ENCODE results near the gene ECE1.

ECE1 gene

GRCh38 chr1:21313203-21313885, 23.1 kb upstream of the ECE1 start:
- H3K9me2 ChIP-seq (ENCODE audit: low read depth, low read length) = no peaks in the 10 kb centered on the region
- peaks cover 11% of the 10 kb centered on the region for H3K4me1 ChIP-seq (ENCODE audit: insufficient read depth, low read length, severe bottlenecking)
- no peaks in the 10 kb centered on the region for H3K79me2 ChIP-seq (ENCODE audit: insufficient read depth, low read length)
- H3K27me3 ChIP-seq (ENCODE audit: insufficient read depth, low read length) = no peaks in the 10 kb centered on the region
- H3K4me2 ChIP-seq (ENCODE audit: low read length) = no peak overlapping the region
- H3K9me3 ChIP-seq (ENCODE audit: low read length) = no peaks in the 10 kb centered on the region
- no peak overlapping the region for H2AFZ ChIP-seq (ENCODE audit: low read length)
- no peaks in the 10 kb centered on the region for H3F3A ChIP-seq (ENCODE audit: insufficient read depth, low read length)
- H3K36me3 ChIP-seq (ENCODE audit: insufficient read depth, low read length) = no peaks in the 10 kb centered on the region
- H4K20me1 ChIP-seq (ENCODE audit: insufficient read depth, low read length) = no peaks in the 10 kb centered on the region
- no peak overlapping the region for H3K27ac ChIP-seq (ENCODE audit: low read depth, low read length, poor library complexity, severe bottlenecking)
- no peak for TF ChIP-seq EZH2 (IDR thresholded peaks at IDR 0.05; ENCODE audit: borderline replicate concordance, low read length)
- TF ChIP-seq CTCF (IDR thresholded peaks at IDR 0.05; ENCODE audit: low read length) = no peak
- H3K4me3 ChIP-seq (ENCODE audit: low read depth, low read length, poor library complexity, severe bottlenecking) = no peak overlapping the region
- H3K9ac ChIP-seq (ENCODE audit: low read length) = no peak overlapping the region

- no peaks in the 10 kb centered on the region for H4K20me1 ChIP-seq (ENCODE audit: insufficient read depth, low read length)
- TF ChIP-seq EZH2 (IDR thresholded peaks at IDR 0.05; ENCODE audit: borderline replicate concordance, low read length) (no peak), CTCF (IDR thresholded peaks at IDR 0.05; ENCODE audit: low read length) (no peak)
- no peaks in the 10 kb centered on the region for H3F3A ChIP-seq (ENCODE audit: insufficient read depth, low read length)
- H3K9me2 ChIP-seq (ENCODE audit: low read depth, low read length) = no peaks in the 10 kb centered on the region
- H3K79me2 ChIP-seq (ENCODE audit: insufficient read depth, low read length) = no peaks in the 10 kb centered on the region
- H3K4me1 ChIP-seq (ENCODE audit: insufficient read depth, low read length, severe bottlenecking) = peaks cover 13% of the 10 kb centered on the region
- H3K9ac ChIP-seq (ENCODE audit: low read length) = no peak overlapping the region
- H3K4me2 ChIP-seq (ENCODE audit: low read length) = no peak overlapping the region
- no peak overlapping the region for H3K4me3 ChIP-seq (ENCODE audit: low read depth, low read length, poor library complexity, severe bottlenecking)
- H3K9me3 ChIP-seq (ENCODE audit: low read length) = no peaks in the 10 kb centered on the region
- H3K27me3 ChIP-seq (ENCODE audit: insufficient read depth, low read length) = no peaks in the 10 kb centered on the region
- no peaks in the 10 kb centered on the region for H3K36me3 ChIP-seq (ENCODE audit: insufficient read depth, low read length)
- H3K27ac ChIP-seq (ENCODE audit: low read depth, low read length, poor library complexity, severe bottlenecking) = no peak overlapping the region
- no peak overlapping the region for H2AFZ ChIP-seq (ENCODE audit: low read length)
These were observed 22.2 kb upstream of the ECE1 start for GRCh38 chr1:21312407-21312992.

- no peaks in the 10 kb centered on the region for H3K27me3 ChIP-seq (ENCODE audit: insufficient read depth, low read length)
- H3K27ac ChIP-seq (ENCODE audit: low read depth, low read length, poor library complexity, severe bottlenecking) = no peak overlapping the region
- TF ChIP-seq CTCF (IDR thresholded peaks at IDR 0.05; ENCODE audit: low read length) (no peak), EZH2 (IDR thresholded peaks at IDR 0.05; ENCODE audit: borderline replicate concordance, low read length) (no peak)
- H3K9ac ChIP-seq (ENCODE audit: low read length) = no peak overlapping the region
- no peak overlapping the region for H2AFZ ChIP-seq (ENCODE audit: low read length)
- H3K79me2 ChIP-seq (ENCODE audit: insufficient read depth, low read length) = no peaks in the 10 kb centered on the region
- no peaks in the 10 kb centered on the region for H3K36me3 ChIP-seq (ENCODE audit: insufficient read depth, low read length)
- H3K4me3 ChIP-seq (ENCODE audit: low read depth, low read length, poor library complexity, severe bottlenecking) = no peak overlapping the region
- H3K9me3 ChIP-seq (ENCODE audit: low read length) = no peaks in the 10 kb centered on the region
- no peaks in the 10 kb centered on the region for H3F3A ChIP-seq (ENCODE audit: insufficient read depth, low read length)
- H3K4me1 ChIP-seq (ENCODE audit: insufficient read depth, low read length, severe bottlenecking) = peaks cover 20% of the 10 kb centered on the region
- no peak overlapping the region for H3K4me2 ChIP-seq (ENCODE audit: low read length)
- H3K9me2 ChIP-seq (ENCODE audit: low read depth, low read length) = no peaks in the 10 kb centered on the region
- no peaks in the 10 kb centered on the region for H4K20me1 ChIP-seq (ENCODE audit: insufficient read depth, low read length)
These were observed 20.8 kb upstream of the ECE1 start for GRCh38 chr1:21311016-21311415.
